CD4-positive, alpha-beta memory T cell (primary cell): ENCODE results near the gene LBHD1. TPM values are rescaled to one million over a fixed set of nuclear protein-coding genes. Genes with fewer than 3 reads are reported as not detected.

Source experiments
- CTCF ChIA-PET: fragments of 350-600 bp; sonication (Branson Sonifier 250); formaldehyde crosslinking; loops from one replicate; lab custom pipeline; 2021; ENCODE audit warnings: inconsistent platforms; ENCODE audit not compliant: partially characterized antibody; lab: Charles Lee
- POLR2A ChIA-PET: fragments of 350-600 bp; sonication (Branson Sonifier 250); formaldehyde crosslinking; loops from one replicate; lab custom pipeline; 2021; ENCODE audit not compliant: partially characterized antibody; lab: Charles Lee
- DNase-seq, 5 donors: peaks; one replicate each; pipeline versions ENCODE4 v3.0.0 to v3.0.0-alpha.2; 2020 to 2022; ENCODE audit warnings: mixed read lengths in 1 of 5
- H3K27ac ChIP-seq: one replicate; pipeline ENCODE4 v1.7.0; 2013; ENCODE audit warnings: low read depth, low read length
- H3K27me3 ChIP-seq: 2 replicates; pipeline ENCODE4 v1.7.0; 2013; ENCODE audit warnings: mild to moderate bottlenecking, low read length, moderate library complexity; ENCODE audit not compliant: insufficient read depth
- H3K36me3 ChIP-seq: 2 replicates; pipeline ENCODE4 v1.7.0; 2013; ENCODE audit warnings: mild to moderate bottlenecking, low read length, moderate library complexity; ENCODE audit not compliant: insufficient read depth
- H3K4me1 ChIP-seq: 2 replicates; pipeline ENCODE4 v1.7.0; 2013; ENCODE audit warnings: mild to moderate bottlenecking, low read length, moderate library complexity; ENCODE audit not compliant: insufficient read depth
- H3K4me3 ChIP-seq, 2 donors: one replicate each; pipeline ENCODE4 v1.7.0; 2013; ENCODE audit warnings: low read length in 2 of 2, mild to moderate bottlenecking in 1 of 2
- H3K9me3 ChIP-seq, 2 donors: one replicate each; pipeline ENCODE4 v1.7.0; 2013; ENCODE audit warnings: low read length in 2 of 2, control low read depth in 1 of 2; ENCODE audit not compliant: control insufficient read depth in 1 of 2
- H3K27ac Mint-ChIP-seq, 7 donors: one replicate each; pipeline ENCODE4 v1.8.0; 2020 to 2021; ENCODE audit warnings: mixed read lengths in 7 of 7, mild to moderate bottlenecking in 6 of 7, inconsistent platforms in 3 of 7, moderate library complexity in 3 of 7
- H3K27me3 Mint-ChIP-seq, 2 donors: one replicate each; pipeline ENCODE4 v1.8.0; 2020 to 2021; ENCODE audit warnings: mixed read lengths in 2 of 2
- H3K36me3 Mint-ChIP-seq, 2 donors: one replicate each; pipeline ENCODE4 v1.8.0; 2020 to 2021; ENCODE audit warnings: mixed read lengths in 2 of 2, inconsistent platforms in 1 of 2, mild to moderate bottlenecking in 1 of 2
- H3K4me1 Mint-ChIP-seq, 4 donors: one replicate each; pipeline ENCODE4 v1.8.0; 2020 to 2021; ENCODE audit warnings: mixed read lengths in 4 of 4, mild to moderate bottlenecking in 1 of 4
- H3K4me3 Mint-ChIP-seq, 8 donors: one replicate each; pipeline ENCODE4 v1.8.0; 2020 to 2021; ENCODE audit warnings: mixed read lengths in 8 of 8, mild to moderate bottlenecking in 7 of 8, moderate library complexity in 6 of 8, inconsistent platforms in 3 of 8
- H3K9me3 Mint-ChIP-seq, 8 donors: one replicate each; pipeline ENCODE4 v1.8.0; 2020 to 2021; ENCODE audit warnings: mixed read lengths in 8 of 8, mild to moderate bottlenecking in 5 of 8, inconsistent platforms in 3 of 8, moderate library complexity in 1 of 8
- intact Hi-C: fragments of 100-400 bp; cut with micrococcal nuclease; formaldehyde crosslinking; loops from one replicate; pipeline ENCODE4 v1.15.1; 2023
- polyA plus RNA-seq, 2 donors: library from polyadenylated mRNA; unstranded; fragments of 300-500 nt; fragmentation: Illumina TruSeq; gene quantifications; one replicate each; pipeline ENCODE4 v1.2.3, GENCODE V29; 2021
- total RNA-seq, 2 experiments: library from RNA; stranded (reverse); gene quantifications; one replicate each; pipeline ENCODE4 v1.2.3, GENCODE V29; 2021

Gene LBHD1
- total and polyA plus RNA-seq, 4 experiments from 2014 or later: 2.4 to 28.6 (median 14.7) TPM

DNA sequence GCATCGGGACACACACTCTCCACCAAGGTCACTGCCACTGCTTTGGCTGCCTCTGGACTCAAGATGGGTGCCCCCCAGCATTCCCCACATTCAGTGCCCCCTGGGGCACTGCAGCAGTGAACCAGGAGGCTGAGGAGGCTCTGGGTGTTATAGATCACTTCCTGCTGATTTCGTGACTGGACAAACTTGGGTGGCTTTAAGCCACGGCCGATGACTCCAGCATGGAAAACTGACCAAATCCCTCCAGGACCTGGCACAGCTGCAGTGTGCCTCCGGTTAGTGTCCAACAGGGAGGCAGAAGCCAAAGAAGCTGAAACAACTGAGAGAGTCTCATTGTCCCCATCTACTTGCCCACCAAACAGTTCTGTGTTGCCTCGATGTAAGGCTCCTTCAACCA lies 24.5 kb downstream of the LBHD1 start:
- H3K27me3 Mint-ChIP-seq: no peaks in the 10 kb centered on the region
- peak overlapping the region in 2 of 7 donors; percentile 35 to 57 for H3K27ac Mint-ChIP-seq
- H3K4me3 Mint-ChIP-seq: no peak overlapping the region
- no peak overlapping the region for H3K4me3 ChIP-seq
- intact Hi-C loops: loop anchor here (2.0 kb wide), 2 partner anchors 17 to 57 kb away; partner anchors contain the start of genes C11orf98, CSKMT and TUT1
- no peak overlapping the region for H3K27ac ChIP-seq
- peaks cover 0 to 34% of the 10 kb centered on the region in 2 donors for H3K36me3 Mint-ChIP-seq
- peaks cover 21% of the 10 kb centered on the region for H3K36me3 ChIP-seq
- H3K9me3 ChIP-seq: no peaks in the 10 kb centered on the region
- H3K9me3 Mint-ChIP-seq: no peaks in the 10 kb centered on the region
- DNase-seq: no peak
- H3K27me3 ChIP-seq: no peaks in the 10 kb centered on the region
- CTCF ChIA-PET: interaction anchor here (1.1 to 2.1 kb wide), 3 partner anchors 36 to 55 kb away, joined by 3 to 8 read pairs (median 5); no protein-coding TSS in a partner anchor
- POLR2A ChIA-PET: interaction anchor here (0.7 to 11.8 kb wide), 14 partner anchors 16 to 208 kb away, joined by 3 to 162 read pairs (median 9); partner anchors contain the start of genes B3GAT3, C11orf98, CSKMT and EEF1G
- peaks cover 18 to 57% (median 34%) of the 10 kb centered on the region in 4 donors for H3K4me1 Mint-ChIP-seq
- peaks cover 47% of the 10 kb centered on the region for H3K4me1 ChIP-seq

DNA sequence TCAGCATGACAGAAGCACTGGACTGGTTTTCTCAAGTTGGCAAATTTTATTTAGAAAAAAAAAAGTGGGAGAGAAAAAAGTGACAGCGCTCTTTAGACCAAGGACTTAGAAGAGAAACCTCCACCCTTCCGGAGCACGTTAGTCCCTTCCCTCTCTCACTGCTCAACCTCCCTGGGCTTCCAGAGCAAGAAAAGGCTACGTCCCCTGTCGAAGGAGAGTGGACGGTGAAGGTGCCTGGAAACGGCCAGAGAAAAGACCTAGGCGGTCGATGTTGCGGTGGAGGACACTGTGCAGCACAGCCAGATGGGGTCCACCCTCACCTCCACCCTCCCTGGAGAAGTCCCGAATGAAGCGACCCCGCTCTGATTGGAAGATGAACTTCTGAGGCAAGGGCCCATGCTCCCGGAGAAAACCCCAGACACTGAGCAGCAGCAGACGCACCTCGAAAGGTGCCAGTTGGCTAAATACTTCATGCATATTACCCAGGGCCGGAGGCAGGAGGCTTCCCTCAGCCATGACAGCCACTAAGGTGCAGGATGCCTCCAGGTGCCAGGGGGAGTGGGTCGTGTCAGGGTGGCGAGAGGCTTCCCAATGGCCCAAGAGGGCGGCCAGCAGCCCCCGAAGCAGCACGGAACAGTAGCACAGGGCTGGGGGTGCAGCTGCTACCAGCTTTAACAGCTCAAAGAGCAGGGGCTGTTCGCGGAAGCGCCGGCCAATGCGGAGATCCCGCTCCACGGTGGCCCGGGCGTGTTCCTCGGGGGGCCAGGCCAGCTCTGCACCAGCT lies 25.1 kb downstream of the LBHD1 start:
- ChIA-PET POLR2A (interaction anchor here (0.6 to 11.8 kb wide), 38 partner anchors 8 to 235 kb away, joined by 3 to 162 read pairs (median 8); partner anchors contain the start of genes B3GAT3, BSCL2, C11orf98 and CSKMT), CTCF (interaction anchor here (1.0 to 2.1 kb wide), 5 partner anchors 9 to 56 kb away, joined by 3 to 7 read pairs (median 3); partner anchors contain the start of gene TUT1)
- Mint-ChIP-seq H3K4me1 (peaks cover 14 to 51% (median 29%) of the 10 kb centered on the region in 4 donors), H3K36me3 (peaks cover 0 to 32% of the 10 kb centered on the region in 2 donors), H3K27me3 (no peaks in the 10 kb centered on the region), H3K27ac (peak overlapping the region; percentile 84 to 99 (median 97)), H3K4me3 (peak overlapping the region; percentile 93 to 99 (median 95)), H3K9me3 (no peaks in the 10 kb centered on the region)
- Histone ChIP-seq H3K9me3 (no peaks in the 10 kb centered on the region), H3K36me3 (peaks cover 22% of the 10 kb centered on the region), H3K27me3 (no peaks in the 10 kb centered on the region), H3K4me3 (peak overlapping the region in 1 of 2 donors; percentile 55), H3K4me1 (peaks cover 41% of the 10 kb centered on the region), H3K27ac (peak overlapping the region; percentile 92)
- intact Hi-C loops: loop anchor here (1.0 to 2.0 kb wide), 5 partner anchors 18 to 62 kb away; partner anchors contain the start of genes C11orf98, CSKMT, EML3 and TUT1
- no peak for DNase-seq

DNA sequence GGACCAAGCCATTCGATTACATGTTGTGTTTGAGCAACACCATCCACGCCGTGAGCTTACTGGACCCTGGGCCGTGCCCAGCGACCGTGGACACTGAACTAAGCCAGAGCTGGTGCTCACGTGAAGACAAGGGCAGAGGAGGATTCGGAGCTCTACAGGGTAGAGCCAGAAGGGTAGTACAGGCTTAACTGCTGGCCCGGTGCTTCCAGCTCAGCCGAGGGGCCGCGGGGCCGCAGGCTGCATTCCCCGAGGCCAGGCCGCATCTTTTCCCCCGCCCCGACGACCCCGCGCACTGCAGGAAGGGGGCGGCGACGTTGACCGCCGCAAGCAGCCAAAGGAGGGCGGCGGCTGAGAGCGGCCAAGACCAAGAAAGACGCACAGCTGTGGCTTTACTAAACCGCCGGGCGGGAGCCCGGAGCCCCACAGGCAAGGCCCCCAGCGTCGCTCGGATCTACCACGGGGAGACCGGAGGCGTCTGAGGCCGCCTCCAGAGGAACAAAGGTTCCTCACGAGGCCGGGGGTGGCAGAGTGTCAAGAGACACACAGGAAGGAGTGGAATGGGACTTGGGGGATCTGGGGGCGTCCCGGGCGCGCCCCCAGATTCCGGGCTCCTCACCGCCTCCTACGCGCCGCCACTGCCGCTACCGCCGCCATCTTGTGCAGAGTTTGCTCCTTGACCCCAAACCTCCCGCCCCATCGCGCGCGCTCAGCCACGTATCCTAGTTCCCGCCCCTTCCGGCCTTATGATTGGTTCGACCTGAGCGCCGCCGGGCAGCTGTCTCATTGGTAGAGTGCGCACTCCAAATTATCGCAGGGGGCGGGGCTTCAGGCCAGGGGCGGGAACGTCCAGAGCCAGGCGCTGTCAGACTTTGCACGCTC lies 25.9 kb downstream of the LBHD1 start, which contains the start of gene GANAB:
Gene GANAB (minus strand): TSS at position 668 of the 879 bp plus-strand sequence. CDS start 14 bp downstream, at position 654.
- Histone ChIP-seq H3K27me3 (no peaks in the 10 kb centered on the region), H3K9me3 (no peaks in the 10 kb centered on the region), H3K36me3 (peaks cover 22% of the 10 kb centered on the region), H3K27ac (peak within 1 kb of the TSS; percentile 92), H3K4me3 (peak within 1 kb of the TSS; percentile 55 to 76), H3K4me1 (peaks cover 37% of the 10 kb centered on the region)
- peak; percentile 95 to 99 (median 97) for DNase-seq
- POLR2A ChIA-PET: interaction anchor here (0.6 to 11.8 kb wide), 36 partner anchors 8 to 235 kb away, joined by 3 to 162 read pairs (median 8); partner anchors contain the start of genes B3GAT3, BSCL2, C11orf98 and CSKMT
- CTCF ChIA-PET: interaction anchor here (0.9 to 1.7 kb wide), 5 partner anchors 8 to 251 kb away, joined by 3 to 7 read pairs (median 3); partner anchors contain the start of genes C11orf98 and TUT1
- intact Hi-C loops: loop anchor here (1.0 to 2.0 kb wide), 5 partner anchors 19 to 63 kb away; partner anchors contain the start of genes C11orf98, CSKMT, EML3 and TUT1
- peak within 1 kb of the TSS; percentile 93 to 99 (median 95) for H3K4me3 Mint-ChIP-seq
- peaks cover 14 to 48% (median 26%) of the 10 kb centered on the region in 4 donors for H3K4me1 Mint-ChIP-seq
- H3K9me3 Mint-ChIP-seq: no peaks in the 10 kb centered on the region
- no peaks in the 10 kb centered on the region for H3K27me3 Mint-ChIP-seq
- peak within 1 kb of the TSS; percentile 84 to 99 (median 97) for H3K27ac Mint-ChIP-seq
- peaks cover 0 to 34% of the 10 kb centered on the region in 2 donors for H3K36me3 Mint-ChIP-seq

DNA sequence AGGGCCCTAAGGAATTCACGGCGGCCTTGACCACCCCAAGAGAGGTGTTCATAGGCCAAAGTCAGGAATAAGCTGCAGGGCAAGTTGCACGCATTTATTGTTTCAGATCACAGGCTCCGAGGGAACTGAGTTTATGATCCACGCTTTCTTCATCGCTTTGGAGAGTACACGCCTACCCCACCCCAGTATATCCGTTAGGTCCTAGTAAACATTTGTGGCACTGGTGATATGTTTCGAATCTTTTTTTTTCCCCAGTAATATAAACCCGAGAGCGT lies 26.5 kb downstream of the LBHD1 start:
- peak overlapping the region; percentile 92 for H3K27ac ChIP-seq
- H3K36me3 ChIP-seq: peaks cover 22% of the 10 kb centered on the region
- H3K4me1 ChIP-seq: peaks cover 38% of the 10 kb centered on the region
- no peaks in the 10 kb centered on the region for H3K9me3 Mint-ChIP-seq
- H3K4me3 ChIP-seq: peak overlapping the region; percentile 55 to 76
- no peaks in the 10 kb centered on the region for H3K27me3 ChIP-seq
- POLR2A ChIA-PET: interaction anchor here (1.0 to 11.8 kb wide), 27 partner anchors 9 to 236 kb away, joined by 3 to 162 read pairs (median 10); partner anchors contain the start of genes B3GAT3, BSCL2, C11orf98 and CSKMT
- H3K9me3 ChIP-seq: no peaks in the 10 kb centered on the region
- peak overlapping the region; percentile 93 to 99 (median 95) for H3K4me3 Mint-ChIP-seq
- CTCF ChIA-PET: interaction anchor here (0.9 to 1.7 kb wide), 4 partner anchors 8 to 251 kb away, joined by 3 to 7 read pairs (median 3); partner anchors contain the start of genes C11orf98 and TUT1
- DNase-seq: no peak
- H3K36me3 Mint-ChIP-seq: peaks cover 4 to 36% of the 10 kb centered on the region in 2 donors
- H3K4me1 Mint-ChIP-seq: peaks cover 16 to 50% (median 29%) of the 10 kb centered on the region in 4 donors
- H3K27me3 Mint-ChIP-seq: no peaks in the 10 kb centered on the region
- H3K27ac Mint-ChIP-seq: peak overlapping the region; percentile 84 to 99 (median 97)
- intact Hi-C loops: no loop called here

DNA sequence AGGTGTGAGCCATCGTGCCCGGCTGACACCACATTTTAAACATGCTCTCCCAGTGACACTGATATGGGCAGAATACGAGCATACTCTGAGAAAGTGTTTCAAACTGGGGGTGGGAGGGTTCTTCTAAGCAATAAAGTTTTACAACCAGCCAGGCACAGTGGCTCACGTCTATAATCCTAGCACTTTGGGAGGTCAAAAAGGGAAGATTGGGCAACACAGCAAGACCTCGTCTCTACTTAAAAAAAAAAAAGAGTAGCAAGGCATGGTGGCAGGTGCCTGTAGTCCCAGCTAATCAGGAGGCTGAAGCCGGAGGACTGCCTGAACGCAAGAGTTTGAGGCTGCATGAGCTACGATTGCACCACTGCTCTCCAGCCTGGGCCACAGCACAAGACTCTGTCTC lies 27.8 kb downstream of the LBHD1 start:
- H3K9me3 ChIP-seq: no peaks in the 10 kb centered on the region
- no peaks in the 10 kb centered on the region for H3K9me3 Mint-ChIP-seq
- DNase-seq: no peak
- peak overlapping the region in 6 of 7 donors; percentile 22 to 84 (median 54) for H3K27ac Mint-ChIP-seq
- H3K4me3 Mint-ChIP-seq: peak overlapping the region in 5 of 8 donors; percentile 21 to 64 (median 28)
- H3K36me3 ChIP-seq: peaks cover 16% of the 10 kb centered on the region
- no peak overlapping the region for H3K4me3 ChIP-seq
- peaks cover 8 to 33% of the 10 kb centered on the region in 2 donors for H3K36me3 Mint-ChIP-seq
- no peak overlapping the region for H3K27ac ChIP-seq
- POLR2A ChIA-PET: interaction anchor here (0.7 to 11.8 kb wide), 8 partner anchors 9 to 87 kb away, joined by 3 to 162 read pairs (median 8); partner anchors contain the start of genes C11orf98, CSKMT, HNRNPUL2 and INTS5
- intact Hi-C loops: no loop called here
- no peaks in the 10 kb centered on the region for H3K27me3 Mint-ChIP-seq
- H3K4me1 ChIP-seq: peaks cover 49% of the 10 kb centered on the region
- no peaks in the 10 kb centered on the region for H3K27me3 ChIP-seq
- peaks cover 20 to 48% (median 34%) of the 10 kb centered on the region in 4 donors for H3K4me1 Mint-ChIP-seq
- CTCF ChIA-PET: interaction anchor here (1.9 kb wide), 1 partner anchor 52 kb away, joined by 5 read pairs; no protein-coding TSS in a partner anchor

DNA sequence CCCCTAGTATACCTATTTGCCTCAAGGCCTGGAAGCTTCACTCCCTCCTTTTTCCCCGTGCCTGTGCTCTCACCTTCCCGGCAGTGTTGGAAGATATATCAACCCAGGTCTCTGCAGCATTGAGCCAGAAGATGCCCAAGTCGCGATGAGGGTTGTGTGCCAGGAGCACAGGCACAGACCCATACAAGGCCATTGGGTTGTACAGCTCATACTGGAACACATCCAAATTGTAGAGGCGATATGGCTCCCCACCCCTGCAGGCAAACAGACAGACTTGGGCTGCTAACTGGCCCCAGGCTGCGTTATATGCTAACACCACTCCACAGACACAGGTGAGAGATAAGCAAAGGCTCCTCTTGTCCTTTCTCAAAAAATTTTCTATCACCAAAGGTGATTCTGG lies 39.6 kb downstream of the LBHD1 start:
- Mint-ChIP-seq H3K4me3 (no peak overlapping the region), H3K9me3 (no peaks in the 10 kb centered on the region), H3K27me3 (no peaks in the 10 kb centered on the region), H3K36me3 (peaks cover 70 to 74% of the 10 kb centered on the region in 2 donors), H3K4me1 (peaks cover 6 to 16% (median 9%) of the 10 kb centered on the region in 4 donors), H3K27ac (peak overlapping the region in 5 of 7 donors; percentile 35 to 80 (median 62))
- intact Hi-C loops: no loop called here
- H3K4me1 ChIP-seq: peaks cover 5% of the 10 kb centered on the region
- DNase-seq: no peak
- no peak overlapping the region for H3K4me3 ChIP-seq
- H3K36me3 ChIP-seq: peaks cover 75% of the 10 kb centered on the region
- ChIA-PET POLR2A (interaction anchor here (1.1 to 2.1 kb wide), 4 partner anchors 9 to 40 kb away, joined by 3 to 8 read pairs (median 6); partner anchors contain the start of genes B3GAT3 and GANAB), CTCF (no interaction called here)
- no peaks in the 10 kb centered on the region for H3K9me3 ChIP-seq
- H3K27me3 ChIP-seq: no peaks in the 10 kb centered on the region
- H3K27ac ChIP-seq: no peak overlapping the region
